ENCODE data around the gene EHBP1.

EHBP1 gene

DNA sequence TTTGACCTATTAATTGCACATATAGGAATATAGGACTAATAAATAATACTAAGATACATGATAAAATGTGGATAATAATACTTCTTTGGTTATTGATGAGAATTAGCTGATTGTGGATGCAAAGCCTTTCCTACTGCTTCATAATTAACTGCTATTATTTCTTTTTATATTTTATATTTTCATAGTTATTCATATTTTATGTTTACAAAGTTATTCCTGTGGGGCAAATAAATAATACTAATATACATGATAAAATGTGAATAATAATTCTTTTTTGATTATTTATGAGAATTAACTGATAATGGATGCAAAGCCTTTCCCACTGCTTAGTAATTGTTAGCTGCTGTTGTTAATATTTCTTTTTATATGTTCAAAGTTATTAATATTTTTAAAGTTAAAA lies 146.7 kb downstream of the EHBP1 start:
- in situ Hi-C loops (cut with MboI; ENCODE audit: low sequenced_read_pairs, unreplicated experiment): no loop called here
- no peak for DNase-seq (ENCODE audit: low spot score)
- TF ChIP-seq, protein P1, sequence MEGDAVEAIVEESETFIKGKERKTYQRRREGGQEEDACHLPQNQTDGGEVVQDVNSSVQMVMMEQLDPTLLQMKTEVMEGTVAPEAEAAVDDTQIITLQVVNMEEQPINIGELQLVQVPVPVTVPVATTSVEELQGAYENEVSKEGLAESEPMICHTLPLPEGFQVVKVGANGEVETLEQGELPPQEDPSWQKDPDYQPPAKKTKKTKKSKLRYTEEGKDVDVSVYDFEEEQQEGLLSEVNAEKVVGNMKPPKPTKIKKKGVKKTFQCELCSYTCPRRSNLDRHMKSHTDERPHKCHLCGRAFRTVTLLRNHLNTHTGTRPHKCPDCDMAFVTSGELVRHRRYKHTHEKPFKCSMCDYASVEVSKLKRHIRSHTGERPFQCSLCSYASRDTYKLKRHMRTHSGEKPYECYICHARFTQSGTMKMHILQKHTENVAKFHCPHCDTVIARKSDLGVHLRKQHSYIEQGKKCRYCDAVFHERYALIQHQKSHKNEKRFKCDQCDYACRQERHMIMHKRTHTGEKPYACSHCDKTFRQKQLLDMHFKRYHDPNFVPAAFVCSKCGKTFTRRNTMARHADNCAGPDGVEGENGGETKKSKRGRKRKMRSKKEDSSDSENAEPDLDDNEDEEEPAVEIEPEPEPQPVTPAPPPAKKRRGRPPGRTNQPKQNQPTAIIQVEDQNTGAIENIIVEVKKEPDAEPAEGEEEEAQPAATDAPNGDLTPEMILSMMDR (IDR thresholded peaks at IDR 0.05; ENCODE audit: borderline replicate concordance, control extremely low read depth, extremely low read depth, insufficient read depth, missing control alignments): no peak

DNA sequence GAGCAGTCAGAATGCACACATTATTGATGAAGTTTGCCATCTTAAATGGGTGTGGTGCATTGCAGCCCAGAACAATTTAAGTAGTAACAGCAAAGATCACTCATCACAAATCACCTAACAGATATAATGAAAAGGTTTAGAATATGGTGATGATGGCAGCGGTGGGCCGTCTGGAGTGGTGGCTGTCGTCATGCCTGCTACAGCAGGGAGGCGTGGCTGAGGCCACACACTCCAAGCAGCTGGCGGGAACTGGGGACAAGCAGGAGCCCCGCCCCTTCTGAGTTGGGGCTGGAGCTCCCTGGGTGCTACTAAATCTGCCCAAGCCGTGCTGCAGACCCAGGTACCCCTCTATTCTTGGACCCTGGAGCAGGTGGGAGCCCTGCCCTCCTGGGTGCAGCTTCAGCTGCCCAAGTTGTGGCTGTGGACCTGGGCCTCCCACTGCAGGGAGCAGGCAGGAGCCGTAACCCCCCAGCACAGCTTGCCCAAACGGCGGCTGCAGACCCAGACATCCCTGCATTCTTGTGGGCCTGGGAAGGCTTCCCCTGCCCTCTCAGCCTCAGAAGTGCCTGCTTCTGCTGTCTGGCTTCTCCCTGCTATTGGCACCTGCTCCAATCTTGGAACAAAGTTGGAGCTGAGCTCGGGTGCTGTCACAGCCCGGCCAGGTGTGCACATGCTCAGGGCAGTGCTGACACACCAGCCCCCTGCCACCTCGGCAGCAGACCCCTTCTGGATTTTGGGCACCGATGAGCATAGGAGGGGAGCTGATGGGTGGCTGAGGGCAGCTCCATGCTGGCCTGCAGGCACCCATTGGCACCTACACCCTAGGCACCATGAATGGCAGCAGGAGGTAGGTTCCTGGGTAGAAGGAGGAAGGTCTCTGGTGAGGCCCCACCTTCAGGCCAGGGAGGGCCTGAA lies 149.3 kb downstream of the EHBP1 start:
- DNase-seq (ENCODE audit: low spot score): no peak
- in situ Hi-C loops (cut with MboI; ENCODE audit: low sequenced_read_pairs, unreplicated experiment): no loop called here
- TF ChIP-seq, protein P1 (IDR thresholded peaks at IDR 0.05; ENCODE audit: borderline replicate concordance, control extremely low read depth, extremely low read depth, insufficient read depth, missing control alignments): no peak

DNA sequence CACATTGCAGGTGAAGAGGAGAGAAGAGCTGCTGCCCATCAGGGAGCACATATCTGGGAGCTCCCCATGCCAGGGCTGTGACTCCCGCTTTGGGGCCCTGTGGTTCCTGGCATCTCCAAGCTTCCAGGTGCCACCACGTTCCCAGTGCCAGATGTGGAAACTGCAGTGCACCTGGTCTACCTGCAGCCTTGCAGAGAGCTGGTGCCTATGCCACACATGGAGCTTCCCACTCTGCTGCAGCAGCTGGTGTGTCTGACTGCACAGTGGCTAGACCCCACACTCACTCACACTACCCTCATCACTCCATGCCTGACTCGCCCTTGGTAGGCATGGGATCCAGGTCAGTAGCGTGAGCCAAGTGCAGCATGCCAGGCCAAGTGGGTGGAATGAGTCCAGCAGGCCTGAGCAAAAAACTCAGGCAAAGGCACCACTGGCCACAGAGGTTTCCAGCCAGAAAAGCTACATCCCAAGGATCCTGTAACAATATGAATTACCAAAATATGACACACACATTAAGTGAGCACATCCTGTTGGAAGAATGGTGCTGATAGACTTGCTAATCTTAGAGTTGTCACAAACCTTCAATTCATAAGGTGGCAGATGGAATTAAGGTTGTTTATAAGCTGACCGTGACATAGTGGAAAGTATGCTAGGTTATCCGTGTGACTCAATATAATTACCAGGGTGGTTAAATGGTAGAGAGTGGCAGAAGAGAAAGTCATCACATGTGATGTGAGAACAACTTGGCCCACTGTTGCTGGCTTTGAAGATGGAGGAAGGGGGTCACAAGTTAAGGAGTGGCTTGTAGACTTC lies 150.9 kb downstream of the EHBP1 start:
- no peak for DNase-seq (ENCODE audit: low spot score)
- in situ Hi-C loops (cut with MboI; ENCODE audit: low sequenced_read_pairs, unreplicated experiment): no loop called here
- TF ChIP-seq, protein P1 (IDR thresholded peaks at IDR 0.05; ENCODE audit: borderline replicate concordance, control extremely low read depth, extremely low read depth, insufficient read depth, missing control alignments): no peak

DNA sequence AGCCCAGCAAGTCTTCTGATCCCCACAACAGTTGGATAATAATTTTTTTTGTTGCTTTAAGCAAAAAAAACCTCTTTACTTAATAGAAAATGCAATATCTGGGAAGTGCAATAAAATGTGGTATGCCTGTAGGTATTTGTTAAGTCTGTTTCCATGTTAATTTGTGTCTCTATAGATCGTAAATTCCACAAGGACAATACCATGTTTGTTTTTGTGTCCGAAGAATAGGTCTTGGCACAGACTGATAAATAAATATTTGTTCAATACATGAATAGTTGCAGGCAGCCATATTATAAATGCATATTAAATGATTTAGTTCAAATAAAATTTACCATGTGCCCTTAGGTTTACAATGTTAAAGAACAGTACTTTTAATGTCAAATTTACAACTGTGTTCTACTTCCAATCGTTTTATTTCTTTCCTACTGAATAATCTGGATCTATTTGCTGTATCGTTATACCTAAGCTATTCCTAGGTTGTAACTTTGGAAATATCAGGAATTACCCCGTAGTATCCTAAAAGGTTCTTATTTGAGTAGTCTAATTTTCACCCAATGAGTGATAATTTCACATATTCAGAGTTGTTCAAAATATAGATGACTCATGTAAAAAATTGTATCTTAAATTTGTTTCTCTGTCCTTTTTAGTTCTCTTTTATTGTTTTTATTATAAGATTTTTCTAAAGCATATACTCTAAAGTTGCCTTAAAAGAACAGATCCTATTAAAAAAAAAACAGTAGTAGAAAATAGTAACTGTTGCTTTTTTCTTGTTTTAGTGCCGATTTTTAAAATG lies 151.8 kb downstream of the EHBP1 start:
- DNase-seq (ENCODE audit: low spot score): no peak
- TF ChIP-seq, protein P1 (IDR thresholded peaks at IDR 0.05; ENCODE audit: borderline replicate concordance, control extremely low read depth, extremely low read depth, insufficient read depth, missing control alignments): no peak
- in situ Hi-C loops (cut with MboI; ENCODE audit: low sequenced_read_pairs, unreplicated experiment): no loop called here

DNA sequence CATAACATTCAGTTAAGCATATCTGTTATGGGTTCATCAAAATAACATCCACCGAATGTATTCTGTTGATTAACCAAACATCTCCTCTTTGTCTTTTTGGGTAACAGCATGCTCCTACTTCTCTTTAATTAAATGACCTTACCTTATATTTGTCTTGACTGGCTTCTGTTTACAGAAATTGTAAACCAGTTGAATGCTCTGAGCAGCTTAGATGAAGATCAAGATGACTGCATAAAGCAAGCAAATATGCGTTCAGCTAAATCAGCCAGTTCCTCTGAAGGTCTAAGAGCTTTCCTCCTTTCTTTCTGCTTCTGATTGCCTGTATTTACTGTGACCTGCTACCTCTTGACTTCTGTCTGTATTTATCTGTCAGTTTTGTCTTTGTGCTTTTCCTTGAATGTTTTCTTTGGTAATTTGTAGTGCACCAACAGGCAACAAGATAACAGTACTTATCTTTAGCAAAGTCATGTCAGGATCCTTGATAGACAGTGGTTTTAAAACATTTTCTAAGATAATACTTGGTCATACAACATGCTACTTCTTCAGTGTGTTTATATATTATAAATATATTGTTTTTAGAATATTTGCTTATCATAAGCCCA lies 152.8 kb downstream of the EHBP1 start:
- no peak for DNase-seq (ENCODE audit: low spot score)
- TF ChIP-seq, protein P1 (IDR thresholded peaks at IDR 0.05; ENCODE audit: borderline replicate concordance, control extremely low read depth, extremely low read depth, insufficient read depth, missing control alignments): no peak
- in situ Hi-C loops (cut with MboI; ENCODE audit: low sequenced_read_pairs, unreplicated experiment): no loop called here

DNA sequence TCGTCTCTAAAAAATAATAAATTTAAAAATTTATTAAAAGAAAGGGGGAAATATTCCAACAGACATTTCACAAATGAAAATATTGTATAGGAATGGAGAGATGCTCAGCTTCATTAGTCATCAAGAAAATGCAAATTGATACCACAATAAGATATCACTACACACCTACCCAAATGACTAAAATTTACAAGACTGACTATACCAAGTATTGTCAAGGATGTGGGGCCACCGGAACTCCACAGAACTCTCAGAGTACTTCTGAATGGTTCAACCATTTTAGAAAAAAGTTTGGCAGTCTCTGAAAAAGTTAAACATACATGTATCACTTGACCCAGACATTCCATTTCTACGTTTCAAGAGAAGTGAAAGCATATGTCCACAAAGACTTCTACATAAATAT lies 163.4 kb downstream of the EHBP1 start:
- no peak for DNase-seq (ENCODE audit: low spot score)
- in situ Hi-C loops (cut with MboI; ENCODE audit: low sequenced_read_pairs, unreplicated experiment): no loop called here
- TF ChIP-seq, protein P1 (IDR thresholded peaks at IDR 0.05; ENCODE audit: borderline replicate concordance, control extremely low read depth, extremely low read depth, insufficient read depth, missing control alignments): no peak

Measured in GM13976 (cell line).